ENCODE data around the gene MINDY3.
"Not testable (repeated sequence)": the region's sequence is repeated elsewhere in the genome, so short reads cannot be mapped to it uniquely, and the experiment has no call there.

Gene MINDY3

GRCh38 chr10:15780353-15781135 is 79.8 kb downstream of the MINDY3 start:
- DNase-seq (ENCODE audit: low spot score), result no peak

- DNase-seq (ENCODE audit: low spot score), result no peak
Observed at GRCh38 chr10:15775513-15775912, 84.8 kb downstream of the MINDY3 start.

DNA sequence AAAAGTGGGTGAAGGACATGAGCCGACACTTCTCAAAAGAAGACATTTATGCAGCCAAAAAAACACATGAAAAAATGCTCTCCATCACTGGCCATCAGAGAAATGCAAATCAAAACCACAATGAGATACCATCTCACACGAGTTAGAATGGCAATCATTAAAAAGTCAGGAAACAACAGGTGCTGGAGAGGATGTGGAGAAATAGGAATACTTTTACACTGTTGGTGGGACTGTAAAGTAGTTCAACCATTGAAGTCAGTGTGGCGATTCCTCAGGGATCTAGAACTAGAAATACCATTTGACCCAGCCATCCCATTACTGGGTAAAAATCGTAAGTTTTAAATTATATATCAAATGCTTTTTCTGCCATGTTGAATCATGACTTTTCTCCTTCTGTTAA is 85.8 kb downstream of the MINDY3 start:
- DNase-seq (ENCODE audit: low spot score), result not testable (repeated sequence)

DNA sequence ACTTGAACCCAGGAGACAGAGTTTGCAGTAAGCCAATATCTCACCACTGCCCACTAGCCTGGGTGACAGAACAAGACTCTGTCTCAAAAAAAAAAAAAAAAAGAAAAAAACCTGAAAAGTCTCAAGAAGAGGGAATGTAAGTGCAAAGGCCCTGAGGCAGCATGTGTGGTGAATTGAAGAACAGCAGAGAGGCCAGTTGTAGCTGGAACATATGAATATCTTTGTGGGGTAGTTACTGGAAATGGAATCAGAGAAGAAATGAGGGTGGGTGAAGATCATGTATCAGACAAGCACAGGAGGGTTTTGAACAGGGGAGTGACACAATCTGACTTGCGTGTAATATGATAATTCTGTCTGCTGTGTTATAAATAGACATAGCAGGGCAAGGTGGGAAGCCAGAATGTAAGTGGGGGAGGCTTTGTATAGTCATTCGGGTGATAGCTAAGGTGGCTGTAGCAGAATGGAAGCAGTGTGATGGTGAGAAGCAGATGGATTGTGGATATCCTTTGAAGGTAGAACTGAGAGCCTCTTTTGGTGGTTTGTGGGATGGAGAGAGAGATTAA is 95.3 kb downstream of the MINDY3 start:
- DNase-seq (ENCODE audit: low spot score), result no peak

DNA sequence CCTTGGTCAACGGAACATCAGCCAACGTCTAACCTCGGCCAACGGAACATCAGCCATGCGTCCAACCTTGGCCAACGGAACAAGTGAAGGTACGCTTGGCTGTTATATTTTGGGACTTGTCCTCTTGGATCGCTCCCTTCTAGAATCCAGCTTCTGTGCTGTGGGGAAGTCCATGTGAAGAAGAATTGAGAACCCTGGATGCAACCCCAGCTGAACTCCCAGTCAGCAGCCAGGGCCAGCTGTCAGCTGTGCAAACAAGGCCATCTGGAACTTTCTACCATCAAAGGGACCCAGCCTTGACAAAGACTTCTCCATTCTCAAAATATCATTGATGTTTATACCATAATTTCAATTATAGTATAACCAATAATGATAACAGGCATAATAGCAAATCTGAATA is 97.3 kb downstream of the MINDY3 start:
- DNase-seq (ENCODE audit: low spot score), result no peak

DNA sequence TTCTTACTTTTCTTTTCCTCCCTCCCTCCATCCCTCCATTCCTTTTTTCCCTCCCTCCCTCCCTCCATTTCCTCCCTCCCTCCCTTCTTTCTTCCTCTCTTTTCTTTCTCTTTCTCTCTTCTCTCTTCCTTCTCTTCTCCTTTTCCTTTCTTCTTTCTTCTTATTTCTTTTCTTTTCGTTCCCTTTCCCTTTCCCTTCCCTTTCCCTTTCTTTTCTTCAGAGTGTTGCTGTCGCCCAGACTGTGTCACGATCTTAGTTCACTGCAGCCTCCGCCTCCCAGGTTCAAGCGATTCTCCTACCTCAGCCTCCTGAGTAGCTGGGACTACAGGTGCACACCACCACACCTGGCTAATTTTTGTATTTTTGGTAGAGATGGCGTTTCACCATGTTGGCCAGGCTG is 98.1 kb downstream of the MINDY3 start:
- not testable (repeated sequence) for DNase-seq (ENCODE audit: low spot score)

DNA sequence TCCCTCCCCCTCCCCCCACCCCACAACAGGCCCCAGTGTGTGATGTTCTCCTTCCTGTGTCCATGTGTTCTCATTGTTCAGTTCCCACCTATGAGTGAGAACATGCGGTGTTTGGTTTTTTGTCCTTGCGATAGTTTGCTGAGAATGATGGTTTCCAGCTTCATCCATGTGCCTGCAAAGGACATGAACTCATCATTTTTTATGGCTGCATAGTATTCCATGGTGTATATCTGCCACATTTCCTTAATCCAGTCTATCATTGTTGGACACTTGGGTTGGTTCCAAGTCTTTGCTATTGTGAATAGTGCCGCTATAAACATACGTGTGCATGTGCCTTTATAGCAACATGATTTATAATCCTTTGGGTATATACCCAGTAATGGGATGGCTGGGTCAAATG is 99.1 kb downstream of the MINDY3 start:
- DNase-seq (ENCODE audit: low spot score), result not testable (repeated sequence)

GRCh38 chr10:15760681-15761080 is 99.6 kb downstream of the MINDY3 start:
- DNase-seq (ENCODE audit: low spot score), result no peak

GRCh38 chr10:15759265-15759664 is 101.0 kb downstream of the MINDY3 start:
- no peak for DNase-seq (ENCODE audit: low spot score)

DNA sequence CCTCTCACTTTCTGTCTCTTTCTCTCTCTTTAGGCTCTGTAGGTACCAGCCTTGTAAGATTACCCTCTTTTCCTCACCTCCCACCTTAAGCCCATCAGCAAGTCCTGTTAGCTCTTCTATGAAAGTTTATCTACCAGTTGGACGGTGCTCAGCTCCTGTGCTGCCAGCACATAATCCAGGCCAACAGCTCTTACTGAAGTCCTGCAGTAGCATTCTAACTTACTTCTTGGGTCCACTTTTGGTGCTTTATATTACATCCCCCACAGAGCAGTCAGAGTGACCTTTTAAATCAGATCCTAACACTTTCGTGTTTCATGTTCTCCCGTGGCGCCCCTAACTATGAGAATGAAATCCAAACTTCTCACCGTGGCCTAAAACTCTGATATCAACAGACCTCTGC is 101.7 kb downstream of the MINDY3 start:
- no peak for DNase-seq (ENCODE audit: low spot score)

DNA sequence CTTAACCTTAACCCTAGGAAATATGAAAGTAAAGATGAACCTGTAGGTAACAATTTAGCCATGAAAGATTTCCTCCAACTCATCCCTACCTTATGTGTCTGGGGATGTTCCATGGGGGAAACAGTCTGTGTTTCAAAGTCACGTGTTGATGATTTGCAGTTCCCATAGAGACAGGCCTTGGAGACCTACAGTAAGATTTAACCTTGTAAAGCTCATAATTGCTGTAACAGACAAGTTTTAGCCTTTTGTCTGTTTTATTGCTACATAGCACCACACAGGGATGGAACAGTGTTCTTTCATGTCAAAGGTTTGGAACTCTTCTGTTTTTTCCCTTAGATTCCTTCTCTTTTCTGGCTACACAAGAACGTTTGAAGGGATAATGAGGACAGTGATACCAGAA is 105.4 kb downstream of the MINDY3 start:
- no peak for DNase-seq (ENCODE audit: low spot score)

DNA sequence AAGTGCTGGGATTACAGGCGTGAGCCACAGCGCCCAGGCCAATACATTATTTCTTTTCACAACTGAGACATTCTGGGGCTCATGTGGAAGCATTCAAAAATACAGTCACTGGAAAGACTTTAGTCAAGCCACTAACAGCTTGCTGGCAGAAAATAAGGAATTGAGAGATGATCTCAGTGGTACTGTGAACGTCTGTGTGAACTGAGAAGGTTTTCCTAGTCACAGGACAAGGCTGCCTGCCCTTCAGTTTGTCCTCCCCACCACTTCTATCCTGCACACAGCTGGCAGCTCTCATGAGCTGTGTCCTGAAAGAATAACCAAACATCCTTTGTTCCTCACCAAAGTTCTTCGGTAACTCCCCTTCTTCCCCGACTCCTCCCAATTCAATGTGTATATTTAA is 109.3 kb downstream of the MINDY3 start:
- DNase-seq (ENCODE audit: low spot score), result no peak

DNA sequence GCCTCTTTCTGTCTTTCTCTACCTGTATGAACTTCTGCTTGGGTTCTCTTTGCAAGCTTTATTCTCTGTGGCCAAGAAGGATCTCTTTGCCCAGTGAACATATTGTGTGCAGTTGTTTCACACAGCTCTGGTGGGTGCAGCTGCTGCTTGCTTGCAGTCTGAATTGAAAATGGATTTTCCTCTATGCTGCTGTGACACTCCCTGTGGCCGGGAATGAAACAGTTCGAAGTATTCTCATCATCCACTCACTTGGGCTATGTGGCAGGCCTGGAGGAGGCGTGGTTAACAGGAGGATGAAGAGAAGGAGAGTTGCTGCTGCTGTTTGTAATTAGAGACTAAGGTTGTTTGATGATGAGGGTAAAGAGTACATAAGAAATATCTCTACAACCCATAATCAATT is 112.2 kb downstream of the MINDY3 start:
- no peak for DNase-seq (ENCODE audit: low spot score)

DNA sequence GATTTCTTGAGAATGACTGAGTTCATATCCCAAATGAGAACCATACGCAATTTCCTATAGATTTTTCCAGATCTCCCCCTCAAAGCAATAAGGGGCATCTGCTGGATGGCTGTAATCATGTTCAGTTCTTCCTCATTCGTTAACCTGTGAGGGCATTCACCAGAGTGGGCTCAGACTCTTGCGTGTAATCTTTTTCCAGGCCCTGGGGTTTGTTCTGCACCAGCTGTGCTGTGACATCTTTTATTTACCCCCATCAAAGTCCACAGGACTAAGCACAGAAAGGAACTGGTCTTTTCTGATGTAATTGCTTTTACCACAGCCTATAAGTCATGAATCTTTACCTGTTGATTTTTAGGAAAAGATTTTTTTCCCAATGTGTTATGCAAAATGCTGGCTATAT is 112.7 kb downstream of the MINDY3 start:
- no peak for DNase-seq (ENCODE audit: low spot score)

DNA sequence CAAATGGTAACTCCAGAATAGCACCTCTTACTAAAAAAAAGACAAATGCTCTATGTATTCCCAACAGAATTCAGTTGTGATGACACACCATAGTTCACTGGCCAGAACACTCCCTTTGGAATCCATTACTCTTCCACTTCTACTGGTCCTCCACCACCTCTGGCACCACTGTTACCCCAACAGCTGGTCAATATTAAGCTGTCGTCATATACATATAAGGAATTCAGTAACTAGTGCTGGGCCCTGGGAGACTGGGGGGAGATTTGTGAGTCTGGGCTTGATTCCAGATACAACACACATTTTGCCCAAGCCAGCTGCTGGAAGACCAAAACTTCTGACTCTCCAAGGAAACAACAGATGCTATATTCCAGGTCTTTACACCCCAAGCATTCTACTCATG is 114.6 kb downstream of the MINDY3 start:
- DNase-seq (ENCODE audit: low spot score), result no peak

GRCh38 chr10:15744217-15744865 is 116.0 kb downstream of the MINDY3 start:
- DNase-seq (ENCODE audit: low spot score), result peak; percentile 53

DNA sequence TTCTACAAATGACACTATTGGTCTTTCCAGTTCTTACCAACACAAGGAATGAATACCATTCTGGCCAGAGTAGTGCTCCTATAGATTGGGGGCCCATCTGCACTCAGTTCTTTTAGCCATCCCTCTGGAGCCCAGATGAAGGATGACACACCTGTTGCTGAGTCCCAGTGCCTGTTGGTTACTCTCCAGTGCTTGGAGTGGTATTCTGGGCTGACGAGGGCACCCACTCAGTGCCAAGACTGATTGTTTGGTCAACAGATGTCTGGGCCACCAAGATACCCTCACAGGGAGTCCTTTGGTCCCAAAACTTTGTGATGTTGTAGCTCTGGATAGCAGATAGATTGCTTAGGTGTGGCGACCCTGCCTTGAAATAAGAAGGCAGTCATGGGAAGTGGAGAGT is 116.9 kb downstream of the MINDY3 start:
- no peak for DNase-seq (ENCODE audit: low spot score)

- DNase-seq (ENCODE audit: low spot score), result no peak
Observed at GRCh38 chr10:15742836-15743235, 117.5 kb downstream of the MINDY3 start.

DNA sequence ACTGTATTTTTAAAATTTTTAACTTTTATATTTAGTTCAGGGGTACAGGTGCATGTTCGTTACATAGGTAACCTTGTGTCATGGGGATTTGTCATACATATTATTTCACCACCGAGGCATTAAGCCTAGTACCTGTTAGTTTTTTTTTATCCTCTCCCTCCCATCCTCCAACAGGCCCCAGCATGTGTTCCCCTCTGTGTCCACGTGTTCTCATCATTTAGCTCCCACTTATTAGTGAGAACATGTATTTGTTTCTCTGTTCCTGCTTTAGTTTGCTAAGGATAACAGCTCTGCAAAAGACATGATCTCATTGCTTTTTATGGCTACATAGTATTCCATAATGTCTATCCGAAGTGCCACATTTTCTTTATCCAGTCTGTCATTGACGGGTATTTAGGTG is 118.2 kb downstream of the MINDY3 start:
- DNase-seq (ENCODE audit: low spot score), result no peak

DNA sequence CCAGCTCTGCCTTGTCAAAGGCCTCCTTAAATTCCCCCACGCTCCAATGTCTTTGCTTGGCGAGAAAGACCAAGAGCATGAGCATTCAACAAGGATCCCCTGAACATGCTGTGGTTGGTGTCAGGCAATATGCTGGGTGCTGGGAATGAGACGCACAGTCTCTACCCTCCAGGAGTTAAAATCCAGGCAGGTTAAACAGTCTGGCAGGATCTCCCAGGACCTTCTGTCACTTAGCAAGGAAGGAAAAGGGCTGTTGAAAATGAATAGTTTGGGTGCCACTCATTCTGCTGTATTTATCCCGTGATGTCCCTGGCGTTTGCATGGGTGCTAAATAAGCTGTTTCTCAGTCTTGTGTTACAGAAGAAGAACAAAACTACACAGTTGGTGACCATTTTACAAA is 118.7 kb downstream of the MINDY3 start:
- no peak for DNase-seq (ENCODE audit: low spot score)

DNA sequence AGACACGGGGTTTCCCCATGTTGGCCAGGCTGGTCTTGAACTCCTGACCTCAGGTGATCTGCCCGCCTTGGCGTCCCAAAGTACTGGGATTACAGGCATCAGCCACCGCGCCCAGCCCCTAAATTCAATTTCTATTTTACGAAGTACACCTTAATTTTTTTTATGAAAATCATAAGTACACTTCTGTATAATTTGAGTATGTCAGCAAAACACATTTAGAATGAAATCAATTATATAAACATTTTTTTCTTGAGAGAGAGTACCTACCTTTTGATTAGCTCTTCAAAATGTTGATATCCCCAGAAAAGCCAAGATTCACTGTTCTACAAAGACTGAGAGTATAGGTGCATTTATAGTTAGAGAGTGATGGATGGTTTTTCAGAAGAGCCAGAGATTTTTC is 120.0 kb downstream of the MINDY3 start:
- DNase-seq (ENCODE audit: low spot score), result no peak

- DNase-seq (ENCODE audit: low spot score), result no peak
Observed at GRCh38 chr10:15739254-15739970, 120.9 kb downstream of the MINDY3 start.
